UCSD-AML1 (cell line): ENCODE data around the gene GCG.

Source experiments
- DNase-seq: peaks from one replicate; lab custom pipeline; 2025; ENCODE audit not compliant: unreplicated experiment; lab: John Stamatoyannopoulos, UW

The GCG gene

GRCh38 chr2:162153608-162154224 is 1.7 kb upstream of the GCG start:
- peak; percentile 23 for DNase-seq

- no peak for DNase-seq
Observed at GRCh38 chr2:162149940-162150339, 2.1 kb downstream of the GCG start.

GRCh38 chr2:162149466-162149865 is 2.6 kb downstream of the GCG start:
- no peak for DNase-seq

GRCh38 chr2:162148956-162149355 is 3.1 kb downstream of the GCG start:
- no peak for DNase-seq

GRCh38 chr2:162143969-162144368 is 8.1 kb downstream of the GCG start:
- no peak for DNase-seq

GRCh38 chr2:162138310-162138709 is 13.7 kb downstream of the GCG start:
- DNase-seq, result no peak

GRCh38 chr2:162127422-162127821 is 24.6 kb downstream of the GCG start:
- peak; percentile 9 for DNase-seq

GRCh38 chr2:162126527-162126926 is 25.5 kb downstream of the GCG start:
- DNase-seq, result no peak

- DNase-seq, result peak; percentile 10
Observed at GRCh38 chr2:162126111-162126519, 25.9 kb downstream of the GCG start.

GRCh38 chr2:162125138-162125537 is 26.9 kb downstream of the GCG start:
- no peak for DNase-seq

GRCh38 chr2:162123806-162124758 is 28.0 kb downstream of the GCG start:
- peak; percentile 5 for DNase-seq

GRCh38 chr2:162118166-162119031 is 33.6 kb downstream of the GCG start:
- no peak for DNase-seq

GRCh38 chr2:162116352-162116751 is 35.7 kb downstream of the GCG start:
- no peak for DNase-seq

GRCh38 chr2:162115076-162115475 is 37.0 kb downstream of the GCG start:
- no peak for DNase-seq

- DNase-seq, result no peak
Observed at GRCh38 chr2:162114271-162114670, 37.8 kb downstream of the GCG start.

- DNase-seq, result no peak
Observed at GRCh38 chr2:162113776-162114168, 38.3 kb downstream of the GCG start.

- DNase-seq, result no peak
Observed at GRCh38 chr2:162113088-162113775, 38.8 kb downstream of the GCG start.

- DNase-seq, result no peak
Observed at GRCh38 chr2:162111958-162112850, 39.8 kb downstream of the GCG start.

- DNase-seq, result no peak
Observed at GRCh38 chr2:162107361-162107901, 44.6 kb downstream of the GCG start.

GRCh38 chr2:162106746-162107145 is 45.3 kb downstream of the GCG start:
- DNase-seq, result no peak
